Central memory CD8-positive, alpha-beta T cell (primary cell): Measurements from ENCODE around the gene PLD2.
A peak's percentile ranks its signal among the peaks of the same experiment; 100 is the strongest.

Experiments
- ATAC-seq: fragments of 150-1000 bp; cut with Tn5 transposase; replicated peaks from 2 replicates; pipeline ENCODE4 v1.10.0; 2022; ENCODE audit warnings: mild to moderate bottlenecking, moderate FRiP score, moderate number of reproducible peaks; ENCODE audit not compliant: poor library complexity, severe bottlenecking; ENCODE audit errors: extremely low read depth
- DNase-seq, 2 donors: peaks; one replicate each; pipeline ENCODE4 v3.0.0; 2021; ENCODE audit warnings: low spot score in 2 of 2
- H3K27ac Mint-ChIP-seq: one replicate; pipeline ENCODE4 v1.8.0; 2022; ENCODE audit warnings: low read depth, mild to moderate bottlenecking, moderate library complexity, mixed read lengths
- H3K27me3 Mint-ChIP-seq: one replicate; pipeline ENCODE4 v1.8.0; 2022; ENCODE audit warnings: mixed read lengths
- H3K36me3 Mint-ChIP-seq: one replicate; pipeline ENCODE4 v1.8.0; 2022; ENCODE audit warnings: mild to moderate bottlenecking, moderate library complexity, mixed read lengths; ENCODE audit not compliant: insufficient read depth
- H3K4me1 Mint-ChIP-seq: one replicate; pipeline ENCODE4 v1.8.0; 2022; ENCODE audit warnings: mixed read lengths
- H3K4me3 Mint-ChIP-seq: one replicate; pipeline ENCODE4 v1.8.0; 2022; ENCODE audit warnings: mild to moderate bottlenecking, moderate library complexity, mixed read lengths
- H3K9me3 Mint-ChIP-seq: one replicate; pipeline ENCODE4 v1.8.0; 2022; ENCODE audit warnings: mixed read lengths

PLD2 gene

DNA sequence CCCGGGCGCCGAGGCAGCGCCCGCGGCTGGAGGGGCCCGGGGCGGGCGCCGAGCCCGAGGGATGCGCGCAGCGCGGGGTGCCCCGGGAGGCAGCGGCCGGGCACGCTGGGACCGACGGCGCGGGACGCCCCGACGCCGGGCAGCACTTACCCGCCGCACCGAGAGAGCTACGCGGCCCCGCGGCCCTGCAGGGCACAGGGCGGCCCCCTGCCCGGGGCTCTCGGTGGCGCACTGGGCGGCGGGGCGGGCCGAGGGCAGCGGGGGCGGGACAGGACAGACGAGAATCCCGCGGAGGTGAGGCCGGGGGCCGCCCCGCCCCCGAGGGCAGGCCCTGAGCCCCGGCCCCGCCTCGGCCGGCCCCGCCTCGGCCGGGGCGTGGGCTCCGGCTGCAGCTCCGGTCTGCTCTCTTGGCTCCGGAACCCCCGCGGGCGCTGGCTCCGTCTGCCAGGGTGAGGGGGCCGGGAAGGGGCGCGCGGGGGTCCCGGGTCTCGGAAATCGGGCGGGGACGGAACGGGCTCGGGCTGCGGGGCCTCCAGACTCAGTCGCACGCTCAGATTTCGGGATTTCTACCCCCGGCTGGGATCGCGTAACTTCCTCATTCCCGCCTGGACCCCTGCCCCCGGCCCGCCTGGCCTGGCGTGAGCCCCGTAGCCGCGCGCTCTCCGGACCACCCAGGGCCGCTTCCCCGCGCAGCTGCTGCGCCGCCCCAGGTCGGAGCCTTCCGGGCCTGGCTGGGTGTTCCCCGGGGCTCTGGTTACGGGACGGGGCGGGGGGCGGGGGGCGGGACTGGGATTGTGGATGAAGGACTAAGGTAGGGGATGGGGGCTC is at the start of gene PLD2:
TSS of gene PLD2 (plus strand) at position 376 of the 828 bp plus-strand sequence. CDS start 621 bp downstream, outside the sequence.
- Mint-ChIP-seq H3K36me3 (peaks cover 2% of the 10 kb centered on the region), H3K4me3 (peak within 1 kb of the TSS; percentile 77), H3K4me1 (peaks cover 15% of the 10 kb centered on the region), H3K27me3 (no peaks in the 10 kb centered on the region), H3K27ac (peak within 1 kb of the TSS; percentile 49), H3K9me3 (no peaks in the 10 kb centered on the region)
- ATAC-seq (peak; percentile 98), DNase-seq (peak; percentile 64 to 66)

GRCh38 chr17:4759776-4760236 is 47.1 kb upstream of the PLD2 start:
- Mint-ChIP-seq H3K4me3 (no peak overlapping the region), H3K36me3 (peaks cover 2% of the 10 kb centered on the region), H3K4me1 (no peaks in the 10 kb centered on the region), H3K9me3 (no peaks in the 10 kb centered on the region), H3K27me3 (peaks cover 27% of the 10 kb centered on the region), H3K27ac (no peak overlapping the region)
- ATAC-seq (no peak), DNase-seq (no peak)

DNA sequence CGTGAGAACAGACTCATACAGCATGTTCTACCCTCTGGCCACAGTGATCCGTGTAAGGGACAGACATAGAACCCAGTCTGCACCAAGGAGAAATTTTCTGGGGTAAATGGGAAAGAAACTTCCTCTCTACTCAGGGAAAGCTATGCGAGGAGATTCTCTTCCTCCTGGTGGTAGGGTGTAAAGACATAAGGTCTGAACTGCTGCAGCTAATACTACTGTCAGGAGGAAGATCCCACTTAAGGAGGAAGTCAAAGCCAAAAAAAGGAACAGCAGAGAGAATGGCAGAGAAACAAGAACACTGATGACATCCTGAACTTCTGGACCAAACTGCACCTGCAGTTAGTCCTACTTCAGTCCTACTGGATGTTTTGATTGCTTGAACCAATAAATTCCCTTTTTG is 42.4 kb upstream of the PLD2 start:
- H3K4me1 Mint-ChIP-seq, result no peaks in the 10 kb centered on the region
- H3K27ac Mint-ChIP-seq, result no peak overlapping the region
- H3K36me3 Mint-ChIP-seq, result no peaks in the 10 kb centered on the region
- no peak overlapping the region for H3K4me3 Mint-ChIP-seq
- DNase-seq (no peak), ATAC-seq (no peak)
- no peaks in the 10 kb centered on the region for H3K9me3 Mint-ChIP-seq
- H3K27me3 Mint-ChIP-seq, result peaks cover 22% of the 10 kb centered on the region

DNA sequence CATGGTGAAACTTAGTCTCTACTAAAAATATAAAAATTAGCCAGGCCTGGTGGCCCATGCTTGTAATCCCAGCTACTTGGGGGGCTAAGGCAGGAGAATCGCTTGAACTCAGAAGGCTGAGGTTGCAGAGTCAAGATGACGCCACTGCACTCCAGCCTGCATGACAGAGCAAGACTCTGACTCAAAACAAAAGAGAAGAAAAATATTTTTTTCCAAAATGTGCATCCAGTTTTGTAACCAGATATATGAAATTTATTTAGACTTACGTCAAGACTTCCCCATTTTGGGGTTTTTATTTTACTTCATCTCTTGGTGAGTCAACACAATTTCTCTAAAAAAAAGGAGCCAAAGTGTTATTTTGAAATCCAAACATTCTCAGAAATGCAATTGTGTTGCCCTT is 40.8 kb upstream of the PLD2 start:
- Mint-ChIP-seq H3K27me3 (peaks cover 14% of the 10 kb centered on the region), H3K36me3 (no peaks in the 10 kb centered on the region), H3K9me3 (no peaks in the 10 kb centered on the region), H3K4me1 (no peaks in the 10 kb centered on the region), H3K27ac (no peak overlapping the region), H3K4me3 (no peak overlapping the region)
- no peak for ATAC-seq
- no peak for DNase-seq

- Mint-ChIP-seq H3K27me3 (peaks cover 14% of the 10 kb centered on the region), H3K4me3 (no peak overlapping the region), H3K4me1 (peaks cover 4% of the 10 kb centered on the region), H3K9me3 (no peaks in the 10 kb centered on the region), H3K27ac (no peak overlapping the region), H3K36me3 (no peaks in the 10 kb centered on the region)
- no peak for DNase-seq
- no peak for ATAC-seq
These were observed 40.2 kb upstream of the PLD2 start for GRCh38 chr17:4766723-4767122.

DNA sequence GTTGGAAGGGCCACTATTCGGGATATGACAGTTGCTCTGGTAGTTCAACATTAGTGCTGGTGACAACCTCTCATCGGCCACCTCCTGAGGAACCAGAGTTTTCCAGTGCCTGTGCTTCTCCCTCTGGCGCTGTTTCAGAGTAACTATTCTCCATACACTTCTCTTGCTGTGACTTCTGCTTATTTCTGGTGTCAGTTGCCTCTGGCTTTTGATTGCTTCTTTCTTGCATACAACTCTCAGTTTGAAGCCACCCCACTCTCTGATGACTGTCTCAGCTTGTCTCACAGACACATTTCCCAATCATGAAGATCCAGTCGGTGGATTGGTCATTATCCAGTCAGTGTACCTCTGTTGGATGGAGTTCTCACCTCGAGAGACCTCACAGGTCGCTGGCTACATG is 38.7 kb upstream of the PLD2 start:
- no peak for ATAC-seq
- Mint-ChIP-seq H3K4me3 (no peak overlapping the region), H3K9me3 (no peaks in the 10 kb centered on the region), H3K4me1 (peaks cover 7% of the 10 kb centered on the region), H3K36me3 (no peaks in the 10 kb centered on the region), H3K27me3 (peaks cover 14% of the 10 kb centered on the region), H3K27ac (no peak overlapping the region)
- DNase-seq, result no peak

DNA sequence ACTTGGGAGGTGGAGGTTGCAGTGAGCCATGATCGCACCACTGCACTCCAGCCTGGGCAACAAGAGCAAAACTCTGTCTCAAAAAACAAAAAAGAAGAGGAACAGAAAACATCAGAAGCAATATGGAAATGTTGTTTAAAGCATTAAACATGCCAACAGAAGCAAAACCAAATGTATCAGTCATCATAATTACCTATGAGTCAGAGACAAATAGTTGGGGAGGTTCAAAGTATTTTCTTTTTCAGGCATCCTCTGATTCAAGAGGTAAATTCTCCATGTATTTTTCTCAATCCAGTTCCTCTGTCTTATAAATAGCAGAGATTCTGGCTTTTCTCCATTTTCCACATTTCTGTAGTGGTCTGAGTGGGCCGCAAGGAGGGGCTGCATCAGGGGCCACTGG is 37.3 kb upstream of the PLD2 start:
- DNase-seq (no peak), ATAC-seq (no peak)
- Mint-ChIP-seq H3K4me3 (no peak overlapping the region), H3K9me3 (no peaks in the 10 kb centered on the region), H3K36me3 (no peaks in the 10 kb centered on the region), H3K27me3 (peaks cover 14% of the 10 kb centered on the region), H3K4me1 (peaks cover 7% of the 10 kb centered on the region), H3K27ac (no peak overlapping the region)

- Mint-ChIP-seq H3K4me1 (peaks cover 7% of the 10 kb centered on the region), H3K36me3 (no peaks in the 10 kb centered on the region), H3K27me3 (peaks cover 14% of the 10 kb centered on the region), H3K4me3 (no peak within 1 kb of the TSS), H3K27ac (no peak within 1 kb of the TSS), H3K9me3 (no peaks in the 10 kb centered on the region)
- ATAC-seq (no peak), DNase-seq (no peak)
These were observed 35.3 kb upstream of the PLD2 start, which contains the start of gene TM4SF5 for GRCh38 chr17:4771519-4772234. TM4SF5 (plus strand) TSS chr17:4771886; CDS start chr17:4771923, 37 bp downstream.

GRCh38 chr17:4772235-4772613 is 34.7 kb upstream of the PLD2 start:
- Mint-ChIP-seq H3K36me3 (no peaks in the 10 kb centered on the region), H3K4me3 (no peak overlapping the region), H3K9me3 (no peaks in the 10 kb centered on the region), H3K27ac (no peak overlapping the region), H3K27me3 (peaks cover 14% of the 10 kb centered on the region), H3K4me1 (peaks cover 7% of the 10 kb centered on the region)
- DNase-seq (no peak), ATAC-seq (no peak)

GRCh38 chr17:4777969-4778760 is 28.8 kb upstream of the PLD2 start:
- no peak overlapping the region for H3K4me3 Mint-ChIP-seq
- DNase-seq, result no peak
- H3K36me3 Mint-ChIP-seq, result peaks cover 2% of the 10 kb centered on the region

GRCh38 chr17:4780325-4780955 is 26.5 kb upstream of the PLD2 start:
- peaks cover 10% of the 10 kb centered on the region for H3K4me1 Mint-ChIP-seq
- H3K36me3 Mint-ChIP-seq, result peaks cover 2% of the 10 kb centered on the region
- no peak overlapping the region for H3K4me3 Mint-ChIP-seq
- ATAC-seq (no peak), DNase-seq (no peak)
- H3K9me3 Mint-ChIP-seq, result no peaks in the 10 kb centered on the region
- no peak overlapping the region for H3K27ac Mint-ChIP-seq
- peaks cover 54% of the 10 kb centered on the region for H3K27me3 Mint-ChIP-seq

More at GRCh38 chr17:4777969-4778760, 28.8 kb upstream of the PLD2 start:
- Mint-ChIP-seq H3K4me1 (peaks cover 7% of the 10 kb centered on the region), H3K9me3 (no peaks in the 10 kb centered on the region), H3K27ac (no peak overlapping the region), H3K27me3 (peaks cover 32% of the 10 kb centered on the region)
- no peak for ATAC-seq

- no peaks in the 10 kb centered on the region for H3K9me3 Mint-ChIP-seq
- H3K27me3 Mint-ChIP-seq, result peaks cover 69% of the 10 kb centered on the region
- H3K4me3 Mint-ChIP-seq, result no peak overlapping the region
- H3K27ac Mint-ChIP-seq, result no peak overlapping the region
- no peak for DNase-seq
- peaks cover 2% of the 10 kb centered on the region for H3K36me3 Mint-ChIP-seq
- peaks cover 24% of the 10 kb centered on the region for H3K4me1 Mint-ChIP-seq
- no peak for ATAC-seq
These were observed 24.3 kb upstream of the PLD2 start for GRCh38 chr17:4782652-4783051.
